Left ventricle myocardium inferior (tissue), 1 donor: ENCODE results near the gene WDR11. TPM values are rescaled to one million over a fixed set of nuclear protein-coding genes. Genes with fewer than 3 reads are reported as not detected.

Source experiments
- DNase-seq: peaks from one replicate; pipeline ENCODE4 v3.0.0-alpha.2; 2020
- H3K27ac ChIP-seq: fragments of 200-600 bp; replicated peaks from 2 replicates; pipeline ENCODE4 v1.8.0; 2021
- H3K27me3 ChIP-seq: fragments of 200-600 bp; 2 replicates; pipeline ENCODE4 v1.8.0; 2021; ENCODE audit warnings: low read depth
- H3K36me3 ChIP-seq: fragments of 200-600 bp; 2 replicates; pipeline ENCODE4 v1.8.0; 2021
- H3K4me1 ChIP-seq: fragments of 200-600 bp; 2 replicates; pipeline ENCODE4 v1.8.0; 2021
- H3K4me3 ChIP-seq: fragments of 200-600 bp; 2 replicates; pipeline ENCODE4 v1.8.0; 2021; ENCODE audit warnings: mild to moderate bottlenecking, moderate library complexity
- H3K9me3 ChIP-seq: fragments of 200-600 bp; replicated peaks from 2 replicates; pipeline ENCODE4 v1.8.0; 2021
- intact Hi-C: fragments of 100-400 bp; cut with micrococcal nuclease; formaldehyde crosslinking; loops from one replicate; pipeline ENCODE4 v1.11.0; 2022
- total RNA-seq: library from RNA; stranded (reverse); fragmentation: NEBNext Ultra II Directional; extraction: Animal tissue kit (Norgen Biotek cat#: 25700); gene quantifications from one replicate; pipeline ENCODE4 v1.2.1, GENCODE V29; 2021
- TF ChIP-seq, protein P1 (sequence below): fragments of 200-600 bp; IDR thresholded peaks from 2 replicates; pipeline ENCODE4 v1.8.0; 2021; ENCODE audit warnings: antibody characterized with exemption, mild to moderate bottlenecking, borderline replicate concordance
- donor health status: DM: no; HTN: yes; CAD: no; lungs with severe emphysema.

Gene WDR11
- total RNA-seq, 1 donor from 2014 or later: 11.2 TPM

DNA sequence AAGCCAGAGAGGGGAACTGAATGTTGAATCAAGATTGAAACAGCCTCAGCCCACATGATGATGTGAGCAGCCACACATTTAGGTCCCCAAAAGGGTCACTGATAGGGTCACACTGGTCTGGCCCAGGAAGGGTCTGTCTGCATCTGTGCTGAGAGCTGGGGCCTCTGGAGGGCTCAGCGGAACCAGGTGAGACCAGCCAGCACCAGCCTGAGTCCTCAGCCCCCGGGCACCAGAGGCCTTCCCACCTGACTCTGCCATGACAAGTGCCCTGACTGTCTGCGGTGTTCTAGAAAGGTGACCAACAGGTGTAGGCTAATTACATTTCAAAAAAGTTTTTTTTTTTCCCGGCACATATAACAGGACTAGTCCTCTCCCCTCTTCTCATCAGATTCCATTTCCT, 76.2 kb downstream of the WDR11 start:
- no peak for DNase-seq

DNA sequence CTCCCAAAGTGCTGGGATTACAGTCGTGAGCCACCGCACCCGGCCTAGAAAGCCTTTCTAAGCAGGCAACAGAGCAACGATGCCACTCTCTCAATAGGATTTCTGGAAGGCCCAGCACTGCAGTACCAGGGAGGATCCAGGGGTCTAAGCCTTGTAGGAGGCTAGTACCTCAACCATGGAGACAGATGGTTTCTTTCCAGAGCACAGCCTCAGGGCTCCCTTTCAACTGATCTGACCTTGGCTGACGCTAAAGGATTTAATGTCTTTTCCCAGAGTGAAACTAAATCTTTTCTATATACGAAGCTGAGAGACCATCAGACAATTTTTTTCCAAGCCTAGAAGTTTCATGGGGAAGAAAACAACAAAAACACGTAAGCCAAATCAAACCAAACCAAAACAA, 78.0 kb downstream of the WDR11 start:
- Histone ChIP-seq H3K27me3 (peaks cover 32% of the 10 kb centered on the region), H3K36me3 (no peaks in the 10 kb centered on the region), H3K27ac (no peak overlapping the region), H3K4me1 (no peaks in the 10 kb centered on the region), H3K9me3 (no peaks in the 10 kb centered on the region), H3K4me3 (no peak overlapping the region)
- intact Hi-C loops: no loop called here
- TF ChIP-seq, protein P1, sequence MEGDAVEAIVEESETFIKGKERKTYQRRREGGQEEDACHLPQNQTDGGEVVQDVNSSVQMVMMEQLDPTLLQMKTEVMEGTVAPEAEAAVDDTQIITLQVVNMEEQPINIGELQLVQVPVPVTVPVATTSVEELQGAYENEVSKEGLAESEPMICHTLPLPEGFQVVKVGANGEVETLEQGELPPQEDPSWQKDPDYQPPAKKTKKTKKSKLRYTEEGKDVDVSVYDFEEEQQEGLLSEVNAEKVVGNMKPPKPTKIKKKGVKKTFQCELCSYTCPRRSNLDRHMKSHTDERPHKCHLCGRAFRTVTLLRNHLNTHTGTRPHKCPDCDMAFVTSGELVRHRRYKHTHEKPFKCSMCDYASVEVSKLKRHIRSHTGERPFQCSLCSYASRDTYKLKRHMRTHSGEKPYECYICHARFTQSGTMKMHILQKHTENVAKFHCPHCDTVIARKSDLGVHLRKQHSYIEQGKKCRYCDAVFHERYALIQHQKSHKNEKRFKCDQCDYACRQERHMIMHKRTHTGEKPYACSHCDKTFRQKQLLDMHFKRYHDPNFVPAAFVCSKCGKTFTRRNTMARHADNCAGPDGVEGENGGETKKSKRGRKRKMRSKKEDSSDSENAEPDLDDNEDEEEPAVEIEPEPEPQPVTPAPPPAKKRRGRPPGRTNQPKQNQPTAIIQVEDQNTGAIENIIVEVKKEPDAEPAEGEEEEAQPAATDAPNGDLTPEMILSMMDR: no peak
- DNase-seq: no peak

More for the DNA sequence above, 76.2 kb downstream of the WDR11 start:
- H3K36me3 ChIP-seq: no peaks in the 10 kb centered on the region
- no peaks in the 10 kb centered on the region for H3K9me3 ChIP-seq
- H3K4me3 ChIP-seq: no peak overlapping the region
- no peak overlapping the region for H3K27ac ChIP-seq
- intact Hi-C loops: no loop called here
- peaks cover 32% of the 10 kb centered on the region for H3K27me3 ChIP-seq
- H3K4me1 ChIP-seq: no peaks in the 10 kb centered on the region
- TF ChIP-seq, protein P1: no peak

DNA sequence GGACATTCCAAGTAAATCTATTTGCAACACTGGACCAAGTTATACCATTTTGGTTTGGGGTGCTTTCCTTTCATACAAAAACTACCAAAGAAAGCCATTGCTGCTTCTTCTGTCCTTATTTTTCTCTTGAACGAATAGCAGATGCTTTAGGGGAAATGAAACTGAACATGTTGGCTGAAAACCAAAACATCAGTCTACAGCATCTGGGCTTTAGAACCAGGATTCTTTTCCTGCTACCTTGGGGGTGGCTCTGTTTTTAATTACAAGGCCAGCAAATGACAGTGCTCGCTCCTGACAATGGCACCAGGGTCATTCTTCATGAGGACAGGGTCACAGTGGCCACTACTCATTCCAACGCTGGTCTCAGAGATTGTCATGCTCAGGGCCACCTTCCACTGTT, 80.3 kb downstream of the WDR11 start:
- H3K4me1 ChIP-seq: no peaks in the 10 kb centered on the region
- TF ChIP-seq, protein P1: no peak
- no peak overlapping the region for H3K27ac ChIP-seq
- no peak for DNase-seq
- H3K36me3 ChIP-seq: no peaks in the 10 kb centered on the region
- H3K4me3 ChIP-seq: no peak overlapping the region
- peaks cover 19% of the 10 kb centered on the region for H3K27me3 ChIP-seq
- intact Hi-C loops: no loop called here
- no peaks in the 10 kb centered on the region for H3K9me3 ChIP-seq

DNA sequence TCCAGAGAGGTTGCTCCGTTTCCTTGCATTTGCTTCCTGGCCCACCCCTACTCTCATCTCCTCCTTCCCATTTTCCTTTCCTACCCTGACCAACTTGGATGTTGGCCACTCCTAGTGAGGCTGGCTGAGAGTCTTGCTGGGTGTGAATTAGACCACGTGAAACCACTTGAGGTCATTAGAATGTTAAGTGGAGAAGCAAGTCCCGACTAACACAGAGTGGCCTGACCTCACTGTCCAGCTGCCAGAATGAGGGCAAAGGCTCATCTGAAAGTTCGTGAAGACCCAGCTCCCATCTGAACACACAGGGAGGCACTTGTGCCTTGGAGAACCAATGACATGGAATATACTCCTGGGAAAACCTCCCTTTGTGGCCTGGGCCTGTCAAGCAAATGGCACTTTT, 80.8 kb downstream of the WDR11 start:
- intact Hi-C loops: no loop called here
- H3K27ac ChIP-seq: no peak overlapping the region
- H3K36me3 ChIP-seq: no peaks in the 10 kb centered on the region
- TF ChIP-seq, protein P1: no peak
- no peak for DNase-seq
- H3K4me3 ChIP-seq: no peak overlapping the region
- H3K27me3 ChIP-seq: peaks cover 15% of the 10 kb centered on the region
- no peaks in the 10 kb centered on the region for H3K9me3 ChIP-seq
- no peaks in the 10 kb centered on the region for H3K4me1 ChIP-seq

DNA sequence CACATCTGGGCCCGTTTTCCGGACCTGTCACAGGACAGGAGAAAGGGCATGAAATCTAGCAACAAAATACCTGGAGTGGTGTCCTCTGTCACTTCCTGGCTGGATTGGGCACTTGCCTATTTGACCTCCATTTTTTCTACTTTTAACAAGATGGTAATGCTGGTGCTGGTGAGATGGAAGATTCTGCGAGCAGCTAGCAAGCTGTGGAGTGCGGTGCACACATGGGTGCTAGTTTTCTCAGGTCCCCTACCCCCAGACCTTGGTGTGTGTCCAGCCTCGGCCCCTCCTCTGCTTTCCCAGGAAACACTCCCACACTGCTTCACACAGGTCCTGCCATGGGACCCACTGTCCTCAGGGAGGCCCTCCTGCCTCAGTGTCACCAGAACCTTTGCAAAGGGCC, 87.7 kb downstream of the WDR11 start:
- intact Hi-C loops: no loop called here
- TF ChIP-seq, protein P1: no peak
- Histone ChIP-seq H3K36me3 (no peaks in the 10 kb centered on the region), H3K9me3 (no peaks in the 10 kb centered on the region), H3K4me1 (no peaks in the 10 kb centered on the region), H3K27ac (no peak overlapping the region), H3K4me3 (no peak overlapping the region), H3K27me3 (peaks cover 40% of the 10 kb centered on the region)
- no peak for DNase-seq

DNA sequence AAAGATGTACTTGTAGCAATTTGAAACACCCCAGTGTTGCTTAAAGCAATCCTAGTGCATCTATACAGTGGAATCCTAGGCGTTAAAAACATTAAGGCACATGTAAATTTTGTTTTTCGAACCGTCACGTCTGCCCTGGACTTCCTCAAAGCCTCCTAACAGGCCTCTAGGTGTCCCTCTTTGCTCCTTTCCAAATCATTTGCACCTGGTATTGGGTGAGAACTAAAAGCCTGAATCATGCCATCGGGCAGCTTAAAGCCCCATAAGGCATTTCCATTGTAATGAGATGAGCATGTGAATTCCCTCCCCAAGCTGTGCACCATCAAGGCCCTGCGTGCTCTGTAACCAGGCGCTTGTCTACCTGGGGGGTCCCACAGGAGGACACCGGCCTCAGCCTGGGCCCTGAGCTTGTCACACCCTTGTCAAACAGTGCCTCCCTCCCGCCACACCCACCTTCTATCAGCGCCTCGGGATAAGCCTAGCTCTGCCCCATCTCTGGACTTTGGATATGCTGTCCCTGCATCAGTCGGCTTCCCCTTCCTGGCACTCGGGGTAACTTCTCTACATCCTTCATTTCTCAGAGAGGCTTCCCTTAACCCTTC, 89.2 kb downstream of the WDR11 start:
- no peak overlapping the region for H3K27ac ChIP-seq
- DNase-seq: no peak
- TF ChIP-seq, protein P1: no peak
- no peaks in the 10 kb centered on the region for H3K4me1 ChIP-seq
- H3K36me3 ChIP-seq: no peaks in the 10 kb centered on the region
- no peaks in the 10 kb centered on the region for H3K9me3 ChIP-seq
- intact Hi-C loops: loop anchor here (5.0 to 10.0 kb wide), 2 partner anchors 797 to 954 kb away; no protein-coding TSS in a partner anchor
- H3K27me3 ChIP-seq: peaks cover 40% of the 10 kb centered on the region
- H3K4me3 ChIP-seq: no peak overlapping the region
